Neural cell (in vitro differentiated cells): ENCODE measurements around the gene PTPRD.

Source experiments
- CTCF ChIP-seq: fragments of 450-650 bp; IDR thresholded peaks from 2 replicates; pipeline ENCODE4 v1.5.1; 2014; ENCODE audit warnings: antibody characterized with exemption, mild to moderate bottlenecking, moderate library complexity; ENCODE audit not compliant: poor library complexity, severe bottlenecking
- EP300 ChIP-seq: fragments of 450-650 bp; conservative IDR thresholded peaks from 2 replicates; pipeline ENCODE4 v1.6.1; 2014; ENCODE audit warnings: antibody characterized with exemption, mild to moderate bottlenecking, moderate library complexity; ENCODE audit not compliant: poor library complexity, severe bottlenecking
- EZH2 ChIP-seq: fragments of 200-600, 300-800 bp; shearing (Covaris generic), sonication (generic); IDR thresholded peaks from 2 replicates; pipeline ENCODE4 v1.6.1; 2014; ENCODE audit warnings: antibody characterized with exemption, low read length, borderline replicate concordance, mild to moderate bottlenecking; ENCODE audit not compliant: insufficient read depth, poor library complexity, severe bottlenecking
- POLR2AphosphoS5 ChIP-seq: IDR thresholded peaks from 2 replicates; pipeline ENCODE4 v1.6.1; 2012
- RAD21 ChIP-seq: fragments of 450-650 bp; conservative IDR thresholded peaks from 2 replicates; pipeline ENCODE4 v1.6.1; 2014; ENCODE audit warnings: antibody characterized with exemption, mild to moderate bottlenecking, moderate library complexity
- REST ChIP-seq: IDR thresholded peaks from 2 replicates; pipeline ENCODE4 v1.6.1; 2012; ENCODE audit warnings: borderline replicate concordance

GRCh38 chr9:8599937-8600336 is 2012.9 kb downstream of the PTPRD start:
- TF ChIP-seq REST: no peak
- no peak for TF ChIP-seq CTCF
- TF ChIP-seq EP300: no peak
- no peak for TF ChIP-seq EZH2
- no peak for TF ChIP-seq POLR2AphosphoS5
- TF ChIP-seq RAD21: no peak
